OCI-LY3 (cell line): Measurements from ENCODE around the gene TSPAN11.

Experiments
- H2AFZ ChIP-seq: fragments of 200-600, 300-600 bp; shearing (Covaris generic); 2 replicates; pipeline ENCODE4 v1.6.0; 2014; ENCODE audit warnings: antibody characterized with exemption, low read depth, low read length
- H3K27ac ChIP-seq: fragments of 200-600, 300-600 bp; sonication (generic); 2 replicates; pipeline ENCODE4 v1.5.1; 2014; ENCODE audit warnings: mild to moderate bottlenecking, low read length, moderate library complexity, mixed read lengths
- H3K27me3 ChIP-seq: fragments of 200-600, 300-600 bp; sonication (generic); 2 replicates; pipeline ENCODE4 v1.6.1; 2014; ENCODE audit warnings: low read depth, low read length, mixed read lengths
- H3K36me3 ChIP-seq: fragments of 200-600, 300-600 bp; sonication (generic); replicated peaks from 2 replicates; pipeline ENCODE3; 2014; ENCODE audit warnings: low read depth, low read length, mixed read lengths
- H3K4me1 ChIP-seq: fragments of 300-600, 200-600 bp; sonication (generic); 2 replicates; pipeline ENCODE4 v1.6.1; 2014; ENCODE audit warnings: low read length, mixed read lengths
- H3K4me2 ChIP-seq: fragments of 200-600, 300-600 bp; sonication (generic); 2 replicates; pipeline ENCODE4 v1.6.1; 2014; ENCODE audit warnings: low read length, mixed read lengths
- H3K4me3 ChIP-seq: fragments of 300-600, 200-600 bp; sonication (generic); 2 replicates; pipeline ENCODE4 v1.5.1; 2014; ENCODE audit warnings: antibody characterized with exemption, mild to moderate bottlenecking, low read length, moderate library complexity
- H3K79me2 ChIP-seq: fragments of 300-600, 200-600 bp; shearing (Covaris generic); 2 replicates; pipeline ENCODE4 v1.6.1; 2014; ENCODE audit warnings: mild to moderate bottlenecking, low read length, mixed read lengths
- H3K9ac ChIP-seq: fragments of 300-600, 200-600 bp; shearing (Covaris generic); 2 replicates; pipeline ENCODE4 v1.6.0; 2014; ENCODE audit warnings: mild to moderate bottlenecking, low read length, moderate library complexity
- H3K9me3 ChIP-seq: fragments of 200-600, 300-600 bp; shearing (Covaris generic); 2 replicates; pipeline ENCODE4 v1.6.1; 2014; ENCODE audit warnings: low read length, mixed read lengths; ENCODE audit not compliant: insufficient read depth
- H4K20me1 ChIP-seq: fragments of 200-600, 300-600 bp; sonication (generic); 2 replicates; pipeline ENCODE4 v1.6.1; 2016; ENCODE audit warnings: low read length, mixed read lengths; ENCODE audit not compliant: insufficient read depth
- EZH2phosphoT487 ChIP-seq: fragments of 200-600 bp; shearing (Covaris generic); IDR thresholded peaks from 2 replicates; pipeline ENCODE4 v1.6.1; 2018; ENCODE audit warnings: antibody characterized with exemption, mixed run types, low read depth
- TF ChIP-seq, protein P1 (sequence below): fragments of 200-600, 300-600 bp; sonication (generic); IDR thresholded peaks from 2 replicates; pipeline ENCODE4 v1.5.1; 2014; ENCODE audit warnings: antibody characterized with exemption, low read length, low read depth

The TSPAN11 gene

DNA sequence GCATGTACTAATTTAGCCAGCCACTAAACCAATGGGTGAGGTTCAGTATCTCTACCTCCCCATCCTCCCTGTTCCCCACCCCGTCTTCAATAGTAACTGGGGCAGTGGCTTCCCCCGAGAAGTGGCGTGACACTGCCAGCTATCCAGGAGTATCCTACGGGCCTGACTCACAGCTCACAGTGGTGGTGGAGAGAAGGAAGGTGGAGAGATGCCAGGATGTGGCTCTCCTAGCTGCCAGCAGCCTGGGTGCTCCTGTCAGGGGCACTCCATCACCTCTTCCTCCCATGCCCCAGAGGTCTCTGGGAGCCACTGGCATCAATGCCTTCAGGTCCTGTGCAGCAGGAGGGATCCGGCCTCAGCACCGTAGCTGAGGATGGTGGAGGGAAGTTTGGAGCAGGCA lies 49.0 kb downstream of the TSPAN11 start:
- no peaks in the 10 kb centered on the region for H3K36me3 ChIP-seq
- H3K4me3 ChIP-seq = no peak overlapping the region
- no peaks in the 10 kb centered on the region for H4K20me1 ChIP-seq
- H3K9me3 ChIP-seq = no peaks in the 10 kb centered on the region
- no peak overlapping the region for H2AFZ ChIP-seq
- no peak overlapping the region for H3K27ac ChIP-seq
- no peaks in the 10 kb centered on the region for H3K79me2 ChIP-seq
- H3K4me1 ChIP-seq = no peaks in the 10 kb centered on the region
- H3K27me3 ChIP-seq = peaks cover 7% of the 10 kb centered on the region; the same call in 1 of the 2 replicates
- TF ChIP-seq, protein P1, sequence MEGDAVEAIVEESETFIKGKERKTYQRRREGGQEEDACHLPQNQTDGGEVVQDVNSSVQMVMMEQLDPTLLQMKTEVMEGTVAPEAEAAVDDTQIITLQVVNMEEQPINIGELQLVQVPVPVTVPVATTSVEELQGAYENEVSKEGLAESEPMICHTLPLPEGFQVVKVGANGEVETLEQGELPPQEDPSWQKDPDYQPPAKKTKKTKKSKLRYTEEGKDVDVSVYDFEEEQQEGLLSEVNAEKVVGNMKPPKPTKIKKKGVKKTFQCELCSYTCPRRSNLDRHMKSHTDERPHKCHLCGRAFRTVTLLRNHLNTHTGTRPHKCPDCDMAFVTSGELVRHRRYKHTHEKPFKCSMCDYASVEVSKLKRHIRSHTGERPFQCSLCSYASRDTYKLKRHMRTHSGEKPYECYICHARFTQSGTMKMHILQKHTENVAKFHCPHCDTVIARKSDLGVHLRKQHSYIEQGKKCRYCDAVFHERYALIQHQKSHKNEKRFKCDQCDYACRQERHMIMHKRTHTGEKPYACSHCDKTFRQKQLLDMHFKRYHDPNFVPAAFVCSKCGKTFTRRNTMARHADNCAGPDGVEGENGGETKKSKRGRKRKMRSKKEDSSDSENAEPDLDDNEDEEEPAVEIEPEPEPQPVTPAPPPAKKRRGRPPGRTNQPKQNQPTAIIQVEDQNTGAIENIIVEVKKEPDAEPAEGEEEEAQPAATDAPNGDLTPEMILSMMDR = no peak
- TF ChIP-seq EZH2phosphoT487 = no peak
- H3K4me2 ChIP-seq = no peak overlapping the region
- no peak overlapping the region for H3K9ac ChIP-seq

DNA sequence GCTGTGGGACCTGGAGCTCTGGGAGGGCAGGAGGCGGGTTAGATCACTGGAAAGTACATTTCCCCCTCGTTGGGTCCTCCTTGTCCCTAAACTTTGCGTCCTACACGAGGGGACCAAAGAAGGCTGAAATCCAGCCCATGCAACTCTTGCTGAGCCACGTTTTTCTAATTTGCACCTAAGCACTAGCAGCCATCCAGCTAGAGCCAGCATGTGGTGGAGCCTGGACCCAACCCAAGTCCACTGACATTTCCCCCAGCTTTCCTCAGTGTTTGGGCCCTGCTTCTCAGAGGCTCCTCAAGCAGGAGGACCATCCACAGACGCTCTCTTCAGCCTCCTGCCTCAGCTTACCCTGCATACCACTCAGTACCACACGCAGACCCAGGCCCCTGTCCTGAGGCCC lies 49.7 kb downstream of the TSPAN11 start:
- no peaks in the 10 kb centered on the region for H3K9me3 ChIP-seq

DNA sequence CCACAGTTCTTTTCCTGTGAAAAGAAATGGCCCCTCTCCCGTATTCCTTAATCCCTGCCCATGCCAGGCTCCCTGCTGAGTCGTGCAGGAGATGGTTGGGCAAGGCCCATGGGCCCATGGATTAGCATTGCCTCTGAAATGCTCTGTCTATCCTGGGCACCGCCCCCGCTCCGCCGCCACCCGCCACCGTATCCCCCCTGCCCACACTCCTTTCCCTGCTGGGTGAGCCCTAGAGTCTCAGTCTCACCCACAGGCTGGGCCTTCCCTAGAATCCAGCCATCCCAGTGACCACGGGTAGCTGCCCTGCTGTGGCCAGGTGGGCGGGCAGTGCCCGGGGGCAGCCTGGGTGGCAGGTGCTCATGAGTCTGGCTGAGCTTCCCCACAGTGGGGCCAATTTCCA lies 50.6 kb downstream of the TSPAN11 start:
- no peaks in the 10 kb centered on the region; the same call in 1 of the 2 replicates for H3K27me3 ChIP-seq
- H3K79me2 ChIP-seq = no peaks in the 10 kb centered on the region
- no peak overlapping the region for H3K4me2 ChIP-seq
- H2AFZ ChIP-seq = no peak overlapping the region
- H3K4me3 ChIP-seq = no peak overlapping the region
- no peak overlapping the region for H3K27ac ChIP-seq
- H3K9ac ChIP-seq = no peak overlapping the region
- no peaks in the 10 kb centered on the region for H4K20me1 ChIP-seq
- H3K36me3 ChIP-seq = no peaks in the 10 kb centered on the region
- no peaks in the 10 kb centered on the region for H3K9me3 ChIP-seq
- no peak for TF ChIP-seq EZH2phosphoT487
- TF ChIP-seq, protein P1 = no peak
- no peaks in the 10 kb centered on the region for H3K4me1 ChIP-seq

More for the DNA sequence above, 49.7 kb downstream of the TSPAN11 start:
- H2AFZ ChIP-seq = no peak overlapping the region
- no peaks in the 10 kb centered on the region for H4K20me1 ChIP-seq
- peaks cover under 1% of the 10 kb centered on the region; the same call in 1 of the 2 replicates for H3K27me3 ChIP-seq
- no peaks in the 10 kb centered on the region for H3K36me3 ChIP-seq
- TF ChIP-seq, protein P1 = no peak
- TF ChIP-seq EZH2phosphoT487 = no peak
- no peaks in the 10 kb centered on the region for H3K79me2 ChIP-seq
- no peak overlapping the region for H3K4me2 ChIP-seq
- H3K9ac ChIP-seq = no peak overlapping the region
- H3K27ac ChIP-seq = no peak overlapping the region
- H3K4me1 ChIP-seq = no peaks in the 10 kb centered on the region
- no peak overlapping the region for H3K4me3 ChIP-seq

DNA sequence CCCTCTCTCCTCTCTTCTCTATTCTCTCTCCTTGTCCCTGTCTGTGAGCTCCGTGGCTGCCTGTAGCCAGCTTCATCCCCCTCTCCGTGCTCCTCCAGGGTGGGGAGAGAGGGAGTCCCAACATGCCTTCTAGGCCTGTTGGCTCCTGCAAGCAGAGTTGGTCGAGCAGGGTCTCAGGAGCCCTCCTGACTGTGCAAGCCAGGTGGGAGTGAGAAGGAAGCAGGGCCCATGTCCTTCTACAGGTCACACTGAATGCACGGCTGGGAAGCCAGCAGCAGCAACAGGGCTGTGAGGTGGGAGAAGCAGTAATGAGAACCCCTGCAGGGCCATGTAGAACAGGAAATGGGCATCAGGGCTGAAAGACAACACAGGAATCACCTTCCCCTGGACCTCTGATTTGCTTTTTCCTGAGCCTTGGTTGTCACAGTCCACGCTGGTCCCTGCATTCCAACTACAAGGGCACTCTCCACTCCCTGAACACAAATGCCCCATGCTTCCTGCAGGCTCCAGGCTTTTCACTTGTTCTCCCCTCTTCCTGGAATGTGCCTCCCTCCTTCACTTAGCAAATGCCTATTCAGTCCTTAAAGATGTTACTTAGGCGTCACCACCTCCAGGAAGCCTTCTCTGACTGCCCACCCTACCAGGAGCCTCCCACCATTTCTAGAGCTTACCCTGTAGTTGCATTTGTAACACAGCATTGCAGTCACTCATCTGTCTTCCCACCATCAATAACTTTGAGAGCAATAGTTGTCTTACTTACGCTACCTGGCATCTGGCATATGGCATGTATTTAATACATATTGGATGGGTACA lies 51.2 kb downstream of the TSPAN11 start:
- Histone ChIP-seq H3K4me1 (no peaks in the 10 kb centered on the region), H3K27me3 (no peaks in the 10 kb centered on the region; the same call in 1 of the 2 replicates), H3K4me2 (no peak overlapping the region), H3K4me3 (no peak overlapping the region), H4K20me1 (no peaks in the 10 kb centered on the region), H3K9ac (no peak overlapping the region), H3K36me3 (no peaks in the 10 kb centered on the region), H3K79me2 (no peaks in the 10 kb centered on the region), H3K27ac (no peak overlapping the region), H2AFZ (no peak overlapping the region), H3K9me3 (no peaks in the 10 kb centered on the region)
- TF ChIP-seq EZH2phosphoT487 = no peak
- TF ChIP-seq, protein P1 = no peak
